ENCODE measurements around the gene CRLF1. TPM values are rescaled to one million over a fixed set of nuclear protein-coding genes. Genes with fewer than 3 reads are reported as not detected.

CRLF1 gene
- total RNA-seq, 1 experiment from 2014 or later: 16.2 TPM

- DNase-seq: no peak
- Mint-ChIP-seq H3K36me3 (ENCODE audit: insufficient read depth in 1 of 3, low read depth in 3 of 3) (peaks cover 10 to 31% (median 27%) of the 10 kb centered on the region in 3 experiments; a peak in 6 of 7 replicates), H3K9me3 (no peaks in the 10 kb centered on the region), H3K4me3 (no peak overlapping the region), H3K27me3 (ENCODE audit: low read depth) (no peaks in the 10 kb centered on the region), H3K4me1 (peaks cover 5 to 8% of the 10 kb centered on the region in 2 experiments), H3K27ac (no peak overlapping the region)
- no peak overlapping the region for H2BK20ac ChIP-seq (ENCODE audit: low read depth, low read length, poor library complexity, severe bottlenecking)
- no peak overlapping the region for H2BK120ac ChIP-seq (ENCODE audit: low read depth, low read length, poor library complexity, severe bottlenecking)
- H4K5ac ChIP-seq (ENCODE audit: insufficient read length, low read depth, low read length): no peak overlapping the region
- H3K18ac ChIP-seq (ENCODE audit: insufficient read length, low read depth, low read length): no peak overlapping the region
- H3K23ac ChIP-seq (ENCODE audit: insufficient read length, low read depth, low read length): no peak overlapping the region
- H3K4ac ChIP-seq (ENCODE audit: low read depth, low read length): no peak overlapping the region
- no peak overlapping the region for H2BK5ac ChIP-seq (ENCODE audit: insufficient read length, low read length)
- H3K27ac ChIP-seq (ENCODE audit: insufficient read length, low read depth, low read length): no peak overlapping the region
- H3T11ph ChIP-seq (ENCODE audit: low read length): no peak overlapping the region
- H2AK5ac ChIP-seq (ENCODE audit: insufficient read length, low read length): no peak overlapping the region
- H3K56ac ChIP-seq (ENCODE audit: insufficient read length, low read depth, low read length): no peak overlapping the region
- no peaks in the 10 kb centered on the region for H3K27me3 ChIP-seq (ENCODE audit: insufficient read depth, low read length)
- H3K4me2 ChIP-seq (ENCODE audit: insufficient read depth, insufficient read length, low read length): no peak overlapping the region
- H3K79me2 ChIP-seq (ENCODE audit: insufficient read depth, low read length): peaks cover 6% of the 10 kb centered on the region; the same call in 1 of the 2 replicates
- H4K8ac ChIP-seq (replicated peaks; ENCODE audit: insufficient read length, low read depth, low read length): no peak overlapping the region
- no peak overlapping the region for H2BK15ac ChIP-seq (ENCODE audit: low read depth, low read length)
- H3K79me1 ChIP-seq (ENCODE audit: insufficient read depth, low read depth, low read length, poor library complexity, severe bottlenecking): no peaks in the 10 kb centered on the region
- H2AFZ ChIP-seq (ENCODE audit: low read length): no peak overlapping the region
- no peak overlapping the region for H3K9ac ChIP-seq (ENCODE audit: extremely low read depth, insufficient read length, low read length)
- no peaks in the 10 kb centered on the region for H3K4me1 ChIP-seq (ENCODE audit: insufficient read depth, low read length)
- H2BK12ac ChIP-seq (ENCODE audit: insufficient read length, low read depth, low read length): no peak overlapping the region
- H4K91ac ChIP-seq (ENCODE audit: insufficient read length, low read depth, low read length): no peak overlapping the region
- no peaks in the 10 kb centered on the region for H4K20me1 ChIP-seq (ENCODE audit: control insufficient read depth, insufficient read depth, insufficient read length)
- WGBS (ENCODE audit: extremely low coverage, insufficient read length, low lambda C conversion rate): no CpG with 5 or more reads among the region's 5 CpGs
- no peak overlapping the region for H3K14ac ChIP-seq (ENCODE audit: insufficient read depth, low read length)
- TF ChIP-seq CTCF (conservative IDR thresholded peaks at IDR 0.05): no peak
- H3K9me3 ChIP-seq (ENCODE audit: control insufficient read depth, low read depth, low read length): no peaks in the 10 kb centered on the region
- H3K23me2 ChIP-seq (ENCODE audit: insufficient read length, low read depth, low read length, poor library complexity, severe bottlenecking): peaks cover 6% of the 10 kb centered on the region
These were observed 46.9 kb downstream of the CRLF1 start for GRCh38 chr19:18559685-18560084.

All from H9 (cell line).